Panc1 (cell line): Measurements from ENCODE around the gene KNDC1. TPM values are rescaled to one million over a fixed set of nuclear protein-coding genes. Genes with fewer than 3 reads are reported as not detected.

Experiments
- ATAC-seq: fragments of 200-7000 bp; cut with Tn5 transposase; 2 replicates; pipeline ENCODE4 v1.9.1; 2020; ENCODE audit warnings: mild to moderate bottlenecking, moderate library complexity
- BruUV-seq: library from RNA; stranded (reverse); fragments of 400-500 nt; replicated peaks from 2 replicates; lab custom pipeline; 2021; lab: Mats Ljungman, UMichigan
- CTCF ChIA-PET: fragments of 300-600 bp; sonication (Branson Sonifier 250); formaldehyde crosslinking; loops from one replicate; lab custom pipeline; 2022; ENCODE audit warnings: antibody characterized with exemption; lab: Charles Lee
- POLR2A ChIA-PET: fragments of 300-600 bp; sonication (Branson Sonifier 250); formaldehyde crosslinking; loops from one replicate; lab custom pipeline; 2022; ENCODE audit warnings: antibody characterized with exemption; lab: Charles Lee
- DNase-seq: peaks from one replicate; pipeline ENCODE4 v3.0.0-alpha.2; 2010; ENCODE audit warnings: low read depth, low spot score
- H3K27ac ChIP-seq: 2 replicates; pipeline ENCODE4 v1.5.1; 2011; ENCODE audit warnings: mild to moderate bottlenecking, low read length, inconsistent platforms
- H3K27me3 ChIP-seq: fragments of 200-500 bp; sonication (Bioruptor generic); 2 replicates; pipeline ENCODE4 v1.6.0; 2014; ENCODE audit warnings: low read length, inconsistent platforms; ENCODE audit not compliant: control insufficient read depth, insufficient read depth
- H3K36me3 ChIP-seq: fragments of 200-500 bp; sonication (Bioruptor generic); 2 replicates; pipeline ENCODE4 v1.5.1; 2014; ENCODE audit warnings: inconsistent platforms, mild to moderate bottlenecking, low read length, moderate library complexity; ENCODE audit not compliant: control insufficient read depth, insufficient read depth
- H3K4me1 ChIP-seq: 2 replicates; pipeline ENCODE4 v1.5.1; 2011; ENCODE audit warnings: inconsistent platforms, mild to moderate bottlenecking, low read length, moderate library complexity; ENCODE audit not compliant: control insufficient read depth, insufficient read depth
- H3K4me3 ChIP-seq, 2 experiments: 2 replicates each; pipeline ENCODE4 v1.5.1; 2011 to 2012; ENCODE audit warnings: low read depth in 2 of 2, low read length in 2 of 2, mild to moderate bottlenecking in 2 of 2, inconsistent platforms in 1 of 2, moderate library complexity in 1 of 2
- H3K9me3 ChIP-seq: fragments of 200-500 bp; sonication (Bioruptor generic); 2 replicates; pipeline ENCODE4 v1.5.1; 2014; ENCODE audit warnings: low read depth, mild to moderate bottlenecking, inconsistent platforms, low read length, moderate library complexity; ENCODE audit not compliant: control insufficient read depth, insufficient read depth
- POLR2AphosphoS5 ChIP-seq: IDR thresholded peaks from 2 replicates; pipeline ENCODE4 v1.6.1; 2012; ENCODE audit warnings: mild to moderate bottlenecking, low read depth, low read length, moderate library complexity
- SIN3A ChIP-seq: IDR thresholded peaks from 2 replicates; pipeline ENCODE4 v1.6.1; 2012; ENCODE audit warnings: low read depth, mild to moderate bottlenecking, low read length, moderate library complexity, borderline replicate concordance; ENCODE audit not compliant: insufficient read depth
- TCF7L2 ChIP-seq: IDR thresholded peaks from 2 replicates; pipeline ENCODE4 v1.6.1; 2011; ENCODE audit warnings: mild to moderate bottlenecking, low read depth, low read length, inconsistent platforms
- in situ Hi-C: cut with HindIII; loops from 2 replicates; pipeline ENCODE4 v1.10.0; 2016; ENCODE audit warnings: low sequenced_read_pairs, low pct_unique_long_range_greater_than_20kb
- intact Hi-C: fragments of 100-400 bp; cut with micrococcal nuclease; formaldehyde crosslinking; loops from one replicate; pipeline ENCODE4 v1.10.0; 2022; ENCODE audit not compliant: unreplicated experiment
- total RNA-seq: library from RNA; stranded (reverse); gene quantifications from one replicate; pipeline ENCODE4 v1.2.1, GENCODE V29; 2021; ENCODE audit not compliant: unreplicated experiment
- TF ChIP-seq, protein P1 (sequence below): fragments of 450-650 bp; IDR thresholded peaks from 2 replicates; pipeline ENCODE4 v1.5.1; 2017; ENCODE audit warnings: mild to moderate bottlenecking
- TF ChIP-seq, protein P2 (sequence below), 2 experiments: IDR thresholded peaks; 2 replicates each; pipeline ENCODE4 v1.6.1; 2011 to 2012; ENCODE audit warnings: low read depth in 2 of 2, control low read depth in 1 of 2, low read length in 1 of 2, mild to moderate bottlenecking in 1 of 2, moderate library complexity in 1 of 2; ENCODE audit not compliant: insufficient read depth in 1 of 2

KNDC1 gene
- total RNA-seq, 1 experiment from 2014 or later = 2.6 TPM

GRCh38 chr10:133133471-133134231, 26.4 kb upstream of the KNDC1 start:
- no peaks in the 10 kb centered on the region; the same call in none of the 2 replicates for H3K4me1 ChIP-seq
- DNase-seq (no peak), ATAC-seq (0 out of 2 replicates have a peak, but pooled peaks have one; percentile 9)
- BruUV-seq = no TSS peak
- ChIA-PET POLR2A (no interaction called here), CTCF (no interaction called here)
- no peak overlapping the region for H3K27ac ChIP-seq
- intact Hi-C loops (no loop called here), in situ Hi-C loops (no loop called here)
- H3K27me3 ChIP-seq = no peaks in the 10 kb centered on the region
- no peak overlapping the region for H3K4me3 ChIP-seq
- TF ChIP-seq TCF7L2 (no peak), SIN3A (no peak), POLR2AphosphoS5 (no peak)
- TF ChIP-seq, protein P1, sequence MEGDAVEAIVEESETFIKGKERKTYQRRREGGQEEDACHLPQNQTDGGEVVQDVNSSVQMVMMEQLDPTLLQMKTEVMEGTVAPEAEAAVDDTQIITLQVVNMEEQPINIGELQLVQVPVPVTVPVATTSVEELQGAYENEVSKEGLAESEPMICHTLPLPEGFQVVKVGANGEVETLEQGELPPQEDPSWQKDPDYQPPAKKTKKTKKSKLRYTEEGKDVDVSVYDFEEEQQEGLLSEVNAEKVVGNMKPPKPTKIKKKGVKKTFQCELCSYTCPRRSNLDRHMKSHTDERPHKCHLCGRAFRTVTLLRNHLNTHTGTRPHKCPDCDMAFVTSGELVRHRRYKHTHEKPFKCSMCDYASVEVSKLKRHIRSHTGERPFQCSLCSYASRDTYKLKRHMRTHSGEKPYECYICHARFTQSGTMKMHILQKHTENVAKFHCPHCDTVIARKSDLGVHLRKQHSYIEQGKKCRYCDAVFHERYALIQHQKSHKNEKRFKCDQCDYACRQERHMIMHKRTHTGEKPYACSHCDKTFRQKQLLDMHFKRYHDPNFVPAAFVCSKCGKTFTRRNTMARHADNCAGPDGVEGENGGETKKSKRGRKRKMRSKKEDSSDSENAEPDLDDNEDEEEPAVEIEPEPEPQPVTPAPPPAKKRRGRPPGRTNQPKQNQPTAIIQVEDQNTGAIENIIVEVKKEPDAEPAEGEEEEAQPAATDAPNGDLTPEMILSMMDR = no peak
- TF ChIP-seq, protein P2, sequence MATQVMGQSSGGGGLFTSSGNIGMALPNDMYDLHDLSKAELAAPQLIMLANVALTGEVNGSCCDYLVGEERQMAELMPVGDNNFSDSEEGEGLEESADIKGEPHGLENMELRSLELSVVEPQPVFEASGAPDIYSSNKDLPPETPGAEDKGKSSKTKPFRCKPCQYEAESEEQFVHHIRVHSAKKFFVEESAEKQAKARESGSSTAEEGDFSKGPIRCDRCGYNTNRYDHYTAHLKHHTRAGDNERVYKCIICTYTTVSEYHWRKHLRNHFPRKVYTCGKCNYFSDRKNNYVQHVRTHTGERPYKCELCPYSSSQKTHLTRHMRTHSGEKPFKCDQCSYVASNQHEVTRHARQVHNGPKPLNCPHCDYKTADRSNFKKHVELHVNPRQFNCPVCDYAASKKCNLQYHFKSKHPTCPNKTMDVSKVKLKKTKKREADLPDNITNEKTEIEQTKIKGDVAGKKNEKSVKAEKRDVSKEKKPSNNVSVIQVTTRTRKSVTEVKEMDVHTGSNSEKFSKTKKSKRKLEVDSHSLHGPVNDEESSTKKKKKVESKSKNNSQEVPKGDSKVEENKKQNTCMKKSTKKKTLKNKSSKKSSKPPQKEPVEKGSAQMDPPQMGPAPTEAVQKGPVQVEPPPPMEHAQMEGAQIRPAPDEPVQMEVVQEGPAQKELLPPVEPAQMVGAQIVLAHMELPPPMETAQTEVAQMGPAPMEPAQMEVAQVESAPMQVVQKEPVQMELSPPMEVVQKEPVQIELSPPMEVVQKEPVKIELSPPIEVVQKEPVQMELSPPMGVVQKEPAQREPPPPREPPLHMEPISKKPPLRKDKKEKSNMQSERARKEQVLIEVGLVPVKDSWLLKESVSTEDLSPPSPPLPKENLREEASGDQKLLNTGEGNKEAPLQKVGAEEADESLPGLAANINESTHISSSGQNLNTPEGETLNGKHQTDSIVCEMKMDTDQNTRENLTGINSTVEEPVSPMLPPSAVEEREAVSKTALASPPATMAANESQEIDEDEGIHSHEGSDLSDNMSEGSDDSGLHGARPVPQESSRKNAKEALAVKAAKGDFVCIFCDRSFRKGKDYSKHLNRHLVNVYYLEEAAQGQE (IDR thresholded peaks at IDR 0.05; ENCODE audit: insufficient read depth in 1 of 2, low read depth in 2 of 2, low read length in 1 of 2) = no peak
- no peaks in the 10 kb centered on the region for H3K9me3 ChIP-seq
- no peaks in the 10 kb centered on the region for H3K36me3 ChIP-seq

GRCh38 chr10:133134411-133135115, 25.5 kb upstream of the KNDC1 start:
- no peak overlapping the region for H3K4me3 ChIP-seq
- no peaks in the 10 kb centered on the region for H3K27me3 ChIP-seq
- H3K9me3 ChIP-seq = no peaks in the 10 kb centered on the region
- no peaks in the 10 kb centered on the region for H3K36me3 ChIP-seq
- H3K4me1 ChIP-seq = no peaks in the 10 kb centered on the region; the same call in 1 of the 2 replicates
- TF ChIP-seq TCF7L2 = no peak
- TF ChIP-seq, protein P1 = no peak
- no peak for TF ChIP-seq POLR2AphosphoS5
- TF ChIP-seq, protein P2 (IDR thresholded peaks at IDR 0.05; ENCODE audit: insufficient read depth in 1 of 2, low read depth in 2 of 2, low read length in 1 of 2) = no peak
- TF ChIP-seq SIN3A = no peak
- DNase-seq = no peak
- BruUV-seq = no TSS peak
- H3K27ac ChIP-seq = no peak overlapping the region
- CTCF ChIA-PET = no interaction called here
- POLR2A ChIA-PET = interaction anchor here (0.5 kb wide), 1 partner anchor 18 kb away, joined by 3 read pairs; no protein-coding TSS in a partner anchor
- in situ Hi-C loops (no loop called here), intact Hi-C loops (no loop called here)
- ATAC-seq = peak; percentile 70
